GM12891 (cell line): ENCODE results near the gene STAP2.

Experiments
- DNase-seq: peaks from one replicate; pipeline ENCODE4 v3.0.0; 2011; ENCODE audit warnings: low spot score; ENCODE audit not compliant: insufficient read length
- FAIRE-seq: peaks from 2 replicates; lab custom pipeline; 2011; peaks lifted over from hg19 to GRCh38; lab: Jason Lieb, UNC
- PAX5 ChIP-seq: IDR thresholded peaks from 2 replicates; pipeline ENCODE4 v1.6.1; 2011; ENCODE audit warnings: low read length, moderate library complexity, mild to moderate bottlenecking; ENCODE audit not compliant: insufficient read depth, severe bottlenecking
- POLR2A ChIP-seq: IDR thresholded peaks from 2 replicates; pipeline ENCODE4 v1.6.1; 2011; ENCODE audit warnings: low read depth, low read length, control low read depth
- POLR2AphosphoS5 ChIP-seq: IDR thresholded peaks from 2 replicates; pipeline ENCODE4 v1.6.1; 2011; ENCODE audit warnings: low read depth, low read length, control low read depth
- POU2F2 ChIP-seq: IDR thresholded peaks from 2 replicates; pipeline ENCODE4 v1.6.1; 2011; ENCODE audit warnings: low read depth, mild to moderate bottlenecking, control low read depth, low read length, moderate library complexity
- SPI1 ChIP-seq: IDR thresholded peaks from 2 replicates; pipeline ENCODE4 v1.6.1; 2011; ENCODE audit warnings: low read depth, low read length, control low read depth
- TAF1 ChIP-seq: IDR thresholded peaks from 2 replicates; pipeline ENCODE4 v1.6.1; 2011; ENCODE audit warnings: low read depth, low read length, control low read depth

STAP2 gene

GRCh38 chr19:4376671-4376990 lies 38.0 kb upstream of the STAP2 start:
- no peak for TF ChIP-seq TAF1
- no peak for TF ChIP-seq POLR2A
- TF ChIP-seq PAX5, result no peak
- TF ChIP-seq POLR2AphosphoS5, result no peak
- TF ChIP-seq SPI1, result no peak
- TF ChIP-seq POU2F2, result no peak
- DNase-seq (no peak), FAIRE-seq (no peak)

DNA sequence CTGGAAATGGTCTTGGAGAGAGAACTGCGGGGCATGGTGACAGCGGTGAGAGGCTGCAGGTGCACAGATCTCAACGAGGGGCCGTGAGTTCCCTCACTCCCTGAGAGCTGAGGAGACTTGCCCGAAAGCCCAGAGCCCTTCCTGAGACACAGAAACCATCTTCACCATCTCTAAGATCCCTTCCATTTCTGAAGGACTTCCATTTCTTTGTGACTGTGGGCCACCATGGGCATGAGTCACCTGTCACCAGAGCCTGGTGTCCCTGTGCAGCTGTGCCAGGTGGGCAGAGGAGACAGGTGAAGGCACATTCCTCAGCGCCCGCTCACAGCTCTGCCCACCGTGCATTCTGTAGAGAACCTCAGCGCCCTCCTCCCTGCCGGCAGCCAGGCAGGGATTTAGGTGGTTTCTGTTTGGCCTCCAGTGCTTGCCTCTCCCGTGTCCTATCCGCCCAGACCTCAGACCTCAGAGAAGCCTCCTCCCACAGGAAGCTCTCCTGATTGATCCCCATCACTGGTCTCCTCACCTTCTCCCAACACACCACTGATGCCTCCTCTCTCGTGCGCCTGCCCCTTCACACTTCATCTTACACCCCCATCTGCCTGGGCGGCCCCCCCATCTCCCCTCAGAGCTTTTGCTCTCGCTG lies 37.5 kb upstream of the STAP2 start:
- DNase-seq (no peak), FAIRE-seq (no peak)
- TF ChIP-seq SPI1, result no peak
- TF ChIP-seq POLR2A, result no peak
- TF ChIP-seq POLR2AphosphoS5, result no peak
- no peak for TF ChIP-seq POU2F2
- TF ChIP-seq PAX5, result no peak
- no peak for TF ChIP-seq TAF1

GRCh38 chr19:4375164-4376027 lies 36.8 kb upstream of the STAP2 start:
- DNase-seq (no peak), FAIRE-seq (peak; percentile 87)
- no peak for TF ChIP-seq POU2F2
- TF ChIP-seq TAF1, result no peak
- TF ChIP-seq POLR2A, result no peak
- no peak for TF ChIP-seq POLR2AphosphoS5
- TF ChIP-seq PAX5, result no peak
- TF ChIP-seq SPI1, result no peak

- TF ChIP-seq POU2F2 (no peak), SPI1 (no peak), PAX5 (no peak), POLR2A (no peak), POLR2AphosphoS5 (no peak), TAF1 (no peak)
- no peak for FAIRE-seq
- DNase-seq, result no peak
Observed at GRCh38 chr19:4374498-4375163, 36.0 kb upstream of the STAP2 start.

DNA sequence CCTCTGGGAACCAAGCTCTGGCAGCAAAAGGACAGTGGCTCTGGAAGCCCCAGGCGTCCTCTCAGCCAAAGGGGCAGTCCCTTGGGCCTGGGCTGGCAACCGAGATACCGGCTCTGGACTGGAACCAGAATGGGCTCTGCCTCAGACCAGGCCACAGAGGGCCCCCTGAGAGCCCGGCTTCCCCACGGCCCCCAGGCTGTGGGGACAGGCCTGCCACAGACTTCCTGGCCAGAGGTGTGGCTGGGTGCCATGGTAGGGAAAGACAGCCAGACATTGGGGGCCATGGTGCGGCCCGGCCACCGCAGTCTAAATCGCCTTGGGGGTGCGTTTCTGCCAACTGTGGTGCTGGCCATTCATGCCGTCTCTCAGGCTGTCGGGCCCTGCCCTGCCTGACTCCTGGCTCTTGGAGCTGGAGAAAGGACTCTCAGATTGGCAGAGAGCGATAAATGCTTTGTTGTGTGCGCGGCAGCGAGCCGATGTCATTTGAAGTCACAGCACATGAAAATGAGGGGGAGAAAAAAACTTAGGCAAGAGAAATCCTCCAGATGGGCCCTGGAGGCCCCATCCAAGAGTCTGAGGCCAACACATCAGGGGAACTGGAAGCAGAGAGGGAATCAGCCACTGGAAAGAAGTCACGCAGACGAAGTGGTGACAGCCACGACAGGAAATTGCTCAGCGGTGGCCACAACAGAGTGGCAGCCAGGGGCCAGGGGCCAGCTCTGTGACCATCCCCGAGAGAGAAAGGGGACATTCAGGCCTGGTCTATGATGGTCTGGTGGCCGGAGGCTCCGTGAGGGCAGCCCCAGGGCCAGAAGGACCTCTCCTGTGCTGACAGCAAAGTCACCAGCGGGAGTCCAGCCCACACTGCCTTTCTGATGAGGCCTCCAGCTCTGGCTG lies 35.2 kb upstream of the STAP2 start:
- FAIRE-seq (no peak), DNase-seq (no peak)
- TF ChIP-seq SPI1 (no peak), POLR2A (no peak), POLR2AphosphoS5 (no peak), POU2F2 (no peak), TAF1 (no peak), PAX5 (no peak)

DNA sequence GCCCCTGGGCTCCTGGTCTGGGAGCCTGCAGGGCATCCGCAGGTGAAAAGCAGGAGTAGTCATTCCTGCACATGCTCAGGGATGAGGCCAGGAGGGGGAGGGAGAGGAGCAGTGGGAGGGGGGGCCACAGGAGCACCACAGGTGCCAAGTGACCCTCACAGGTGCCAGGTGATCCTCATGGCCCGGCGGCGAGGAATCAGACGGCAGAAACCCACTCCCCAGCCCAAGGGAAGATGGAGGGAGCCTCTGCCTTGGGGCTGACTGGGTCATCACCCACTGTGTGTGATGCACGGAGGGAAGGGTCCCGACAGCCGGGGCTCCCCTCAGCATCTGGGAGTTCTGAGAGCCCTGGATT lies 34.4 kb upstream of the STAP2 start:
- TF ChIP-seq POLR2AphosphoS5 (no peak), POU2F2 (no peak), PAX5 (no peak), SPI1 (no peak), TAF1 (no peak), POLR2A (no peak)
- FAIRE-seq, result no peak
- no peak for DNase-seq

- TF ChIP-seq POU2F2 (no peak), POLR2AphosphoS5 (no peak), POLR2A (no peak), PAX5 (no peak), TAF1 (no peak), SPI1 (no peak)
- no peak for FAIRE-seq
- no peak for DNase-seq
Observed at GRCh38 chr19:4372165-4373012, 33.8 kb upstream of the STAP2 start.

- no peak for TF ChIP-seq TAF1
- no peak for TF ChIP-seq SPI1
- no peak for TF ChIP-seq POLR2AphosphoS5
- no peak for TF ChIP-seq POLR2A
- no peak for TF ChIP-seq POU2F2
- no peak for TF ChIP-seq PAX5
- DNase-seq (no peak), FAIRE-seq (no peak)
Observed at GRCh38 chr19:4371247-4372164, 32.9 kb upstream of the STAP2 start.
